PFSK-1 (cell line): ENCODE data around the gene LDAH.

Source experiments
- FOXP2 ChIP-seq: optimal IDR thresholded peaks from 2 replicates; pipeline ENCODE3; 2011; ENCODE audit warnings: borderline replicate concordance, control low read depth, inconsistent platforms; ENCODE audit not compliant: insufficient read depth; ENCODE audit errors: extremely low read length, extremely low read depth
- POLR2AphosphoS5 ChIP-seq: IDR thresholded peaks from 2 replicates; pipeline ENCODE4 v1.6.1; 2012; ENCODE audit warnings: low read depth, mild to moderate bottlenecking, control low read depth, low read length, moderate library complexity
- SIN3A ChIP-seq: IDR thresholded peaks from 2 replicates; pipeline ENCODE4 v1.6.1; 2012; ENCODE audit warnings: mild to moderate bottlenecking, low read length, moderate library complexity, borderline replicate concordance; ENCODE audit not compliant: insufficient read depth
- TAF1 ChIP-seq: IDR thresholded peaks from 2 replicates; pipeline ENCODE4 v1.6.1; 2012; ENCODE audit warnings: low read length, control low read depth, borderline replicate concordance; ENCODE audit not compliant: insufficient read depth
- TF ChIP-seq, protein P1 (sequence below), 2 experiments: IDR thresholded peaks; 2 replicates each; pipeline versions ENCODE4 v1.6.1 to v1.8.0; 2011 to 2012; ENCODE audit warnings: low read depth in 2 of 2, low read length in 2 of 2, control low read depth in 1 of 2, inconsistent platforms in 1 of 2, mild to moderate bottlenecking in 1 of 2, moderate library complexity in 1 of 2; ENCODE audit not compliant: insufficient read depth in 1 of 2

DNA sequence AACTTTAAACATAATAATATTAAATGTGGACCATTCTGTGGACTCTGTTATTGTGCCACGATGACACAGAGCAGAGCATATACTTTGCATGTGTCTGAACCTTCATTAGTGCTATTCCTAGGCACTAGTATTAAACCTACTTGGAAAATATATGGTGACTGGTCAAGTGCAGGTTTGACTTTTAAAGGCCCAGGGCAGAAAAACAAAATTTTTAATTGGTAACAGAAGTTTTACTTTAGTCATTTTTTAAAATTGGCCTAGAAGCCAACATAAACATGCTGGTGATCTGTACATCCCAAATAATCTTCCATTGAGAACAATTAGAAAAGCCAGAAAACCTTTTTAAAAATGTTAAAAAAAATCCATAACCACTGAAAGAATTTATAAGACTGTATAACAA lies 16.6 kb downstream of the LDAH start:
- TF ChIP-seq TAF1, result no peak
- TF ChIP-seq POLR2AphosphoS5, result no peak
- TF ChIP-seq, protein P1, sequence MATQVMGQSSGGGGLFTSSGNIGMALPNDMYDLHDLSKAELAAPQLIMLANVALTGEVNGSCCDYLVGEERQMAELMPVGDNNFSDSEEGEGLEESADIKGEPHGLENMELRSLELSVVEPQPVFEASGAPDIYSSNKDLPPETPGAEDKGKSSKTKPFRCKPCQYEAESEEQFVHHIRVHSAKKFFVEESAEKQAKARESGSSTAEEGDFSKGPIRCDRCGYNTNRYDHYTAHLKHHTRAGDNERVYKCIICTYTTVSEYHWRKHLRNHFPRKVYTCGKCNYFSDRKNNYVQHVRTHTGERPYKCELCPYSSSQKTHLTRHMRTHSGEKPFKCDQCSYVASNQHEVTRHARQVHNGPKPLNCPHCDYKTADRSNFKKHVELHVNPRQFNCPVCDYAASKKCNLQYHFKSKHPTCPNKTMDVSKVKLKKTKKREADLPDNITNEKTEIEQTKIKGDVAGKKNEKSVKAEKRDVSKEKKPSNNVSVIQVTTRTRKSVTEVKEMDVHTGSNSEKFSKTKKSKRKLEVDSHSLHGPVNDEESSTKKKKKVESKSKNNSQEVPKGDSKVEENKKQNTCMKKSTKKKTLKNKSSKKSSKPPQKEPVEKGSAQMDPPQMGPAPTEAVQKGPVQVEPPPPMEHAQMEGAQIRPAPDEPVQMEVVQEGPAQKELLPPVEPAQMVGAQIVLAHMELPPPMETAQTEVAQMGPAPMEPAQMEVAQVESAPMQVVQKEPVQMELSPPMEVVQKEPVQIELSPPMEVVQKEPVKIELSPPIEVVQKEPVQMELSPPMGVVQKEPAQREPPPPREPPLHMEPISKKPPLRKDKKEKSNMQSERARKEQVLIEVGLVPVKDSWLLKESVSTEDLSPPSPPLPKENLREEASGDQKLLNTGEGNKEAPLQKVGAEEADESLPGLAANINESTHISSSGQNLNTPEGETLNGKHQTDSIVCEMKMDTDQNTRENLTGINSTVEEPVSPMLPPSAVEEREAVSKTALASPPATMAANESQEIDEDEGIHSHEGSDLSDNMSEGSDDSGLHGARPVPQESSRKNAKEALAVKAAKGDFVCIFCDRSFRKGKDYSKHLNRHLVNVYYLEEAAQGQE (IDR thresholded peaks at IDR 0.05; ENCODE audit: insufficient read depth in 1 of 2, low read depth in 2 of 2, low read length in 2 of 2), result no peak
- TF ChIP-seq SIN3A, result no peak
- no peak for TF ChIP-seq FOXP2
